GM21619 (cell line): Measurements from ENCODE around the gene ZWINT.

Experiments
- ATAC-seq: cut with Tn5 transposase; IDR thresholded peaks from one replicate; pipeline ENCODE4 v1.9.1; 2021; ENCODE audit not compliant: unreplicated experiment

ZWINT gene, protein sequence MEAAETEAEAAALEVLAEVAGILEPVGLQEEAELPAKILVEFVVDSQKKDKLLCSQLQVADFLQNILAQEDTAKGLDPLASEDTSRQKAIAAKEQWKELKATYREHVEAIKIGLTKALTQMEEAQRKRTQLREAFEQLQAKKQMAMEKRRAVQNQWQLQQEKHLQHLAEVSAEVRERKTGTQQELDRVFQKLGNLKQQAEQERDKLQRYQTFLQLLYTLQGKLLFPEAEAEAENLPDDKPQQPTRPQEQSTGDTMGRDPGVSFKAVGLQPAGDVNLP

DNA sequence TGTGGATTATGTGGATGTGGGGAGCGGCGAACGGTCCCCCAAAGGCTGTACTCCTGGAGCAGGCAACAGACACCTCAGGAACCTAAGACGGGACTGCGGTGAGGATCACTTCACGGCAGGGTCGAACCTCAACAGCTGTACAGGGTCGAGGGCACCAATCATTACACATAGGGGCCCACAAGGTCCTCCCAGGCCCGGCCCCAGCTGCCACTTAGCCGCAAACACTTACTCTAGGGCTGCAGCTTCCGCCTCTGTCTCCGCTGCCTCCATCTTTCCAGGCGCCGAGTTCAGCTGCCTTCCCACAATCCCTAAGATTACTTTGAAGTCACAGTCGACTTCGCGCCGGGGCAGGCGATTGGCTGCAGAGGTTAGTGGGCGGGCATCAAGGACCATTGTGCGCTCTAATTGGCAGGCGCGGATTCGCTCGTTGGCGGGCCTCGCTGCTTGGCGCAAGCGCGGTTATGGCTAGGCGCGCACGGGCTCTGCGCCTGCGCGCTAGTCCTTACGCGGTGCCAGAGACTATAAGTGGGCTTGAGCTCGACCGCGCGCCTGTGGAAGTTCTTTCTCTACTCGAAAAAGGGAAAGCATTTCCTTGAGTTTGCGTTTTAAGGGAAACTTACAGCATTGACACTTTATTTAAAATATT lies at the start of gene ZWINT:
ZWINT (minus strand) TSS at position 293 of the 646 bp plus-strand sequence; CDS start at position 270, 23 bp downstream.
- peak; percentile 99 for ATAC-seq

DNA sequence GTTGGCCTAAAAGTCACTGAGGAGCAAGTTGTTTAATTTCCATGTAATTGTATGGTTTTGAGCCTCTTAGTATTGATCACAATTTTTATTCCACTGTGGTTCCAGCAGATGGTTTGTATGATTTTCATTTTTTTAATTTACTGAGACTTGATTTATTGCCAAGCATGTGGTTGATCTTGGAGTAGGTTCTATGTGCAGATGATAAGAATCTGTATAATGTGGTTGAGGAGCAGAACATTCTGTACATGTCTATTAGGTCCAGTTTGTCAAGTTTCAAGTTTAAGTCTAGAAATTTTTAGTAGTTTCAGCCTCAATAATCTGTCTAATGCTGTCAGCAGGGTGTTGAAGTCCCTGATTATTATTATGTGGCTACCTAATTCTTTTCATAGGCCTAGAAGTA lies 22.7 kb upstream of the ZWINT start:
- no peak for ATAC-seq

DNA sequence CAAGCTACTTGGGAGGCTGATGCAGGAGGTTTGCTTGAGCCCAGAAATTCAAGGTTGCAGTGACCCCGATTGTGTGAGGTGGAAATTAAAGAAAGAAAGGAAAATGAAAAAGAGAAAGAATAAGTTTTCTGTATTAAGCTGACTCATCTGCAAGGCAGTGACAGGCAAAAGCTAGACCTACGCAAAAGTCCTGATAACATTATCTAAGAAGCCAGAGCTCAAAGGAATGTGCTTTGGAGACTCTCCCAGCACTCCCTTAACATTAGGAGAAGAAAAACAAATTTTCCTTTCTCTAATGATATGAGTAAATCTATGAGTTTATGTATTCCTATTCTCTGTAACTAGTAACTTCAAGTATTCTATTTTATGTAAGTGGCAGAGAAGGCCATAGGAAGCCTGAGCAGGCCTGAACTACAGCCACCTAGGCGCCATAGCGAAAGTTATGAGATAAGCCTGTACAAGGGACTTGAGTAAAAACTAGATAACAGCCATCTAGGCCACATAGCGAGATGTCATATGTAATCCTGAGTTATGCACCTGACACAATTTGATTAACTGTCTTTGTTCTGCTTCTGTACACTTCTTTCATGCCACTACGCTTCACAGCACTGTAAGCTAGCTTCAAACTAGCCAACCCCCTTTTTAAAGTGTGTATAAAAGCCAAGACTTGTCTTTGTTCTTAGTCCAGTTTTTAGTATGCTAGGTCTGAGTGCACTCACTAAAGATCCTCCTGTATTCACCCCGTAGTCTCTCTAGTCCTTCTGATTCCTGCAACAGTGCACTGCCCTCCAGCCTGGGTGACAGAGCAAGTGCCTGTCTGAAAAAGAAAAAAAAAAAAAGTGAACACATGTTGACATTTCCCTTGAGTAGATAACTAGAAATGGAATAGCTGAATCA lies 9.4 kb upstream of the ZWINT start:
- no peak for ATAC-seq

DNA sequence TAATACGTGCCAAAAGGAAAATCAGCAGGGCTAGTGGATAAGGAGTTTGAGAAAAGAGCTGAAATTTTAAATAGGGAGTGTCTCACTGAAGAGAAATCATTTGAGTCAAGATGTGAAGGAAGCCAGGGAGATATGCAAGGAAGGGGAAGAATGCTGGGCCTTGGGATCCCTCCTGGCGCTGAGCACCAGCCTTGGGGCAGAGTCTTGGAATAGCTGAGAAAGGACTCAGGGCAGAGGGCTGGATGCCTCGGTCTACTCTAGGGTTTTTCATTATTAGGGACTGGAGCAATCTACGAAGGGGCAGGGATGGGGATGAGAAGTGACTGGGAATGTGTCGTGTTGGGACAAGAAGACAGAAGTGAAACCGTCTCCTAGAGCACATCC lies 484 bp downstream of the ZWINT start:
- no peak for ATAC-seq

DNA sequence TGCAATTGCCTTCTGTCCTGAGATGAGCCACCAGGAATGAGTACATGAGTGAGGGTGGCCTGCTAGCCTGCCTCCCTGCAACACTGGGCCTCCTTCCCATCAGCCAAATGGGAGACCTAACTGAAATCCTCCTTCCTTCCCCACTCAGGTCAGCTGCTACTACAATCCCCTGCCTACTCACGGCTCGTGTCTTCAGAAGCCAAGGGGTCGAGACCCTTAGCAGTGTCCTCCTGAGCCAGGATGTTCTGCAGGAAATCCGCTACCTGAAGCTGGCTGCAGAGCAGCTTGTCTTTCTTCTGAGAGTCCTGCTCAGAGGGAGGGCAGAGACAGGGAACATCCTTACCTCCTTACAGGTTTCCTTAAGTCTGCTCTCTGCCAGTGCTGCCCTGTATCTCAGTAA lies 1.2 kb downstream of the ZWINT start:
- no peak for ATAC-seq

DNA sequence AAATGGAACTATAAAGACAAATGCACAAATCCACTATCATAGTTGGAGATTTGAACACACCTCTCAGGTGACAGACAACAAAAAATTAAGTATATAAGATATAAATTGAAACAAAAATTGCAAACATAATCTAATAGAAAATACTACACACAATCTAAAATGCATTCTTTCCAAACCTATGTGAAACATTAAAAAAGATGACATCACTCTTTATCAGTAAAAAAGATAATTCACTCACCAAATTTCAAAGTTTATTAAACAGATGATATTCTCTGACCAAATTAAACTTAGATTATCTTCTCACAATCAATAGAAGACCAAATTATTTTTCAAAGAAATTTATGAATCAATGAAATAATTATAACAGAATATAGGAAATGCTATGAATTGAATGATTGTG lies 4.0 kb downstream of the ZWINT start:
- ATAC-seq = no peak

DNA sequence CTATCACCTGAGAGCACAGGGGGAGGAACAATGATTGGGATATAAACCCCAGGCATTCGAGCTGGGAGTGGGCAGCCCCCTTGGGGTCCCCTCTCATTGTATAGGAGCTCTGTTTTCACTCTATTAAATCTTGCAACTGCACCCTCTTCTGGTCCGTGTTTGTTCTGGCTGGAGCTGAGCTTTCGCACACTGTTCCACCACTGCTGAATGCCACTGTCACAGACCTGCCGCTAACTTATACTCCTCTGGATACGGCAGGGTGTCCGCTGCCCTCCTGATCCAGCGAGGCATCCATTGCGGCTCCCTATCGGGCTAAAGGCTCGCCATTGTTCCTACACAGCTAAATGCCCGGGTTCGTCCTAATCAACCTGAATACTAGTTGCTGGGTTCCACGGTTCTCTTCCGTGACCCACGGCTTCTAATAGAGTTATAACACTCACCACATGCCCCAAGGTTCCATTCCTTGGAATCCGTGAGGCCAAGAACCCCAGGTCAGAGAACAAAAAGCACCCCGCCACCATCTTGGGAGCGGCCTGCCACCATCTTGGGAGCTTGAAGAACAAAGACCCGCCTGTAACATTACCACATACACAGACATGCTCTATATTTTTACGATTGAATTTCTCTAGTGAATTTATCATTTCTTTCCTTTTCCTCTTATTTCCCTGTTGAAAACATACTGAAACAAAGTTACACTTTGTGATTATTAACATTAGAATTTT lies 9.0 kb downstream of the ZWINT start:
- no peak for ATAC-seq

DNA sequence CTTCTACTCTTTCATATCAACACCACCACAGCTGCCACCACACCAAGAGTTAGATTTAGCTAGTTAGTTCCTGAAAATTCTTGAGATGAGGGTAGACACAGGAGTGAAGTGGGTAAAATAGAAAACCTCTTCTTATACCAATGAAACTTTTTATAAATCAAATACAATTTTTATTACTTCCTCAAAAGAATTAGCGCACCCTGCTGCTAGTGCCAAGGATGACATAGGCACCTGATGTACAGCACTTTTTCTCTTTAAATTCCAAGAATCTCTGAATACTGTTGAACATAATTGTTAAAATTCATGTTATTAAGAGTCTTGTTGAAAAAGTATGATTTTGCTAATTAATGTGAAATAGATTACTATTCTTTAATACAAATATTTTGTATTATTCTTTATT lies 11.4 kb downstream of the ZWINT start:
- no peak for ATAC-seq

DNA sequence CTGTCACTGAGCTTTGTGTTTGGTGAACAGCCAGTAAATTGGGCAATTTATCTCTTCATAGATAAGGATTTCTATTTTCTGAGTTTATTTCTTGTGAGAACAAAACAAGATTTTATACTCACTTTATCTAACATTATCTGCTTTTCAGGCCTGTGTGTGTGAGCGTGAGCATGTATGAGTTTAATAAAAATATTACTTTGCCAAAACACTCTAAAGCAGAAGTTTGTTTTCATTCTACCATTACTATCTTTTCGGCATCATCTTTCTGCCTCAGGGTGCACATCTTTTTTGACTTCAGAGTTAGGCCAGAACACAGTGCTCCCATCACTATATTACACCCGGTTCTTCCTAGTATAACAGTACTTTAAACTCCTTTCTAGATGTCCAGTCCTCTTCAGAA lies 13.0 kb downstream of the ZWINT start:
- no peak for ATAC-seq

DNA sequence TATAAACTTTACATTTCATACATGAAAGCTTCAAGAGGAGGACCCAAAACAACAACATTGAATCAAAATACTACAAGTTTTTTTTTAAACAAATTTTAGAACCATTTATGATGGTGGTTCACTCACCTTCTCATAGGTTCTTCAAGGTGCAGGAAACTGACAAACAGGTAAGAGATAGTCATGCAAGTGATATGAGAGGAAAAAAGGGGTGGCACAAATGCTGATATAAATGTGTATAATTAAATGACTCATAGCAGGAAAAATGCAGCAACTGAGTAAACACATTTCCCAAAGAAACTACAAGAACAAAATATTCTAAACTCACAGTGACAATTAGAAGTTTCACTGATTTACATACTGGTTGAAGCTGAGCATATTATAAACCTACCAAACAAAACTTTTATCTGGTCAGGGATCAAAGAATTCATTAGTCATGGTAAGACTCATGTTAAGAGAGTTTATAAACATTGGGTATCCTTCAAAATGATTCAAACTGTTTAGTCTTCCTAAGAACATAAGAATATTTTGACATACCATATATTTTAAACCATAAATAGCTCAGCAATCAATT lies 14.1 kb downstream of the ZWINT start:
- no peak for ATAC-seq

DNA sequence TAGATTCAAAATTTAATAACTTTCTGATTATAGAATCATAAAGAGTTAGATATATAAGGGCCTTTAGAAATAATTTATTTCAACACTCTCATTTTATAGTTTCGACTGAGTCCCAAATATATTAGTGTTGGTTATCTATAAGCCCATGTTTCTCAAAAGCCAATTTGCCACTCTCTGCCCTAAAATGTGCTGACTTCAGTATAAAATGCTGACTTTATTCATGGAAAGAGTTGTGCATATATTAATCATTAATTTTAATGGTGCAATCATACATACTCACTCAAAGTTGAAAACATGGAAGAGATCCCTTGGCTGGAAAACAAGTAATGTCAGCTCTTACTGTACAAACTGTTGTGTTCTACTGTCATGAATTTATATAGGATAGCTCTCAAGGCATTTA lies 19.4 kb downstream of the ZWINT start:
- ATAC-seq = no peak

DNA sequence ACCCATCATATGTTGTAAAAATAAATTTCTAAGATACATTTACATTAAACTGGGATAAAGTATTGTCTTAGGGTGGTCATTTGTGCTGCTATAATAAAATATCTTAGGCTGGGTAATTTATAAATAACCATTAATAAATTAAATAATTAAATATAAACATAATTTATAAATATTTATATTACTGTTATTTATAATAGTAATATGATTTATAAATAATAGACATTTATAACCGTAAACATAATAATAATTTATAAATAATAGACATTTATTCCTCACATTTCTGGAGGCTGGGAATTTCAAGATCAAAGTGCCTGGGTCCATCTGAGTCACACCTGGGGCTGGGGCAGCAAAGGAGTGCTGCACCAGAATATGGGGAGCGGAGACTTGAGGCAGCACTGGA lies 31.1 kb downstream of the ZWINT start:
- no peak for ATAC-seq

DNA sequence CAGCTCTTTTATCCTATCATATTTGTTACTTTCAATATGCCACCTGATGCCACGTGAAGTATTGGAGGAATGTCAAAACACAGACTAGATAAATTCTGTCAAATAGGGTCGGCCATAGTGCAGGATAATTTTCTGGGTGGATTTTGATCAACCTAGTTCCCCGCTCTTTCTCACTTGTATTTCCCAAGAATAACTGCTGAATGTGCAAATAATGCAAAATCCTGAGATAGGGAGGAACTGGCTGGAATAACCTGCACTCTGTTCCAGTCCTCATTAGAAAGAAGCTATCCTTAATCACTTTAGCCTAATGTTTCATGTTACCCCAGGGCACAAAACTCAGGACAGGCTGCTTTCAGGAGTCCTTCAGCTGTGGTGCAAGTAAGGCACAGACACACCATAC lies 33.9 kb downstream of the ZWINT start:
- no peak for ATAC-seq

DNA sequence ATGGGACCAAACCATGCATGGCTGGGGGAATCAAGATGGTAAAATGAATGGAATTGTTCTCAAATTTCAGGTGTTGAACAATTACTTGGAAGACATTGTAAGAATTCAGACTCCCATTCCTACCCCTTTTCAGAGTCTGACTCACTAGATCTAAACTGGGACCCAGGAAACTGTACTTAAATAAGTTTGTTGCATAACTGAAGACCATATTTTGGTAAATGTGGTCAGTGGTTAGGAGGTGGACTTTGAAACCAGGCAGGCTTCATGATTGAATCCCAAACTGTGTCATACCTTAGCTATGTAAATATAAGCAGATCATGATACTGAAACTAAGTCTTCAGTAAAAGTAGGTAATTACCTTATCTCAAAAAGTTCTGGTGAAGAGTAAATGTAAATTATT lies 41.7 kb downstream of the ZWINT start:
- ATAC-seq = peak; percentile 93

DNA sequence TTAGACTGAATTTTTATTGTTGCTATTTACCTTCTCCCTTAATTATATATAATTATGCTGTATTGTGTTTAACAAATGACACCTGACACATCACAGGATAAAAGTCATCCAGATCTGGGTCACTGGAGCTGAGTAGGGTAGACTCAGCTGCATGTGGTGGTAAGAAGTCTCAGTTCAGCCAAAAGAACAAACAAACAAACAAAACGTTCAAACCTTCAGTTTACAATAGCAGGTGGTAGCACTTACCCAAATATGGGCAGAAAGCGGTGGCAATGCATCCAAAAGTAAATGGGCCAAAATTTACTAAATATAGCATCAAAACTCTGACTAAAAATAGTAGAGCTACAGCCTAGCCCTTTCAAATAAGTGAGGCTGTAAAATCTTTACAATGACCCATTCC lies 42.2 kb downstream of the ZWINT start:
- peak; percentile 24 for ATAC-seq

DNA sequence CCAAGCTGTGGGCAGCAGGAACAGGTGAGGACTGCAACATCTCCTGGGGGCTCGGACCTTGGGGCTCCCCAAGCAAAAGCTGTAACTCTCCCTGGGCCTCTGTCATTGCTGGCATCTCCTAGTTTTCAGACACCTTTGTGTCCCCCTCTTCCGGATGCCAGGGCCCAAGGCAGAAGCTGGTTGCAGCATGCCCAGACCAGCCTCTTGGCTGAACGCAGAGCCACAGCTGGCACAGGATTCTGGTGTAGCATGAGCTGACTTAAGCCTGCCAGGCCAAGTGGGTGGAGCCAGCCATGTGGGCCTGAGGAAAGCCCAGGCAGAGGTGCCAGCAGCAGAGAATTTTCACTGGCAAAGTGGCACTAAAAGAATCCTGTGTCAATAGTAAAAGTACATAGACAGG lies 43.5 kb downstream of the ZWINT start:
- no peak for ATAC-seq

DNA sequence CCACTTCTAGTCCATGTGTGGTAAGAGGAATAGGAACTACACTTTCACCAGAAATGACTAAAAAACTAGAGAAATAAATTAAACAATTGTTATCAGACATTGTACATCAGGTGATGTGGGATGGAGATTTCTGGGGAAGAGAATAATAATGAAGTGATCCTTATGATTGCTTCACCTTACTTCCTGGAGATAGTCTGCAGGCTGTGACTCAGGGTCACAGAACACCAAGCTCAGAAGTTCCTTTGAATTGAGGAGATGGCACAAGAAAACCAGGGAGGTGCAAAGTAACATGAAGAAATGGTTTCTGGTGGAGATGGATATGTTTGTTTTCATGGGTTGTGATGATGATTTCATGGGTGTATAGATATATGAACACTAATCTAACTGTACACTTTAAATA lies 44.5 kb downstream of the ZWINT start:
- ATAC-seq = no peak
